Measurements from ENCODE around the gene PTPRM. TPM values are rescaled to one million over a fixed set of nuclear protein-coding genes. Genes with fewer than 3 reads are reported as not detected.

PTPRM gene
- total RNA-seq, 4 donors from 2014 or later: 21.4 to 41.8 (median 29.6) TPM

GRCh38 chr18:7561909-7562460 is 5.1 kb upstream of the PTPRM start:
- H3K4me3 ChIP-seq (ENCODE audit: low read depth, poor library complexity, severe bottlenecking): no peak overlapping the region
- intact Hi-C loops (cut with DNase I; ENCODE audit: low total_unique reads): loop anchor here (10.0 kb wide), 1 partner anchor 287 kb away; no protein-coding TSS in a partner anchor
- TF ChIP-seq POLR2A (IDR thresholded peaks at IDR 0.05) (no peak), CTCF (IDR thresholded peaks at IDR 0.05) (no peak)
- 62 to 69% methylated on average over 7 of the region's 7 CpGs for WGBS, 2 donors
- DNase-seq (ENCODE audit: low spot score in 2 of 2): no peak

GRCh38 chr18:7562491-7562890 is 4.6 kb upstream of the PTPRM start:
- no peak overlapping the region for H3K4me3 ChIP-seq (ENCODE audit: low read depth, poor library complexity, severe bottlenecking)
- WGBS, 2 donors: 80 to 81% methylated on average over 6 of the region's 6 CpGs
- TF ChIP-seq POLR2A (IDR thresholded peaks at IDR 0.05) (no peak), CTCF (IDR thresholded peaks at IDR 0.05) (no peak)
- intact Hi-C loops (cut with DNase I; ENCODE audit: low total_unique reads): loop anchor here (10.0 kb wide), 1 partner anchor 288 kb away; no protein-coding TSS in a partner anchor
- DNase-seq (ENCODE audit: low spot score in 2 of 2): no peak

GRCh38 chr18:7565677-7566076 is 1.4 kb upstream of the PTPRM start:
- no peak overlapping the region for H3K4me3 ChIP-seq (ENCODE audit: low read depth, poor library complexity, severe bottlenecking)
- intact Hi-C loops (cut with DNase I; ENCODE audit: low total_unique reads): loop anchor here (10.0 kb wide), 1 partner anchor 291 kb away; no protein-coding TSS in a partner anchor
- no peak for TF ChIP-seq POLR2A (IDR thresholded peaks at IDR 0.05)
- no peak for DNase-seq (ENCODE audit: low spot score in 2 of 2)

- H3K4me3 ChIP-seq (ENCODE audit: low read depth, poor library complexity, severe bottlenecking): peak overlapping the region; percentile 16
- intact Hi-C loops (cut with DNase I; ENCODE audit: low total_unique reads): loop anchor here (10.0 kb wide), 1 partner anchor 291 kb away; no protein-coding TSS in a partner anchor
- WGBS, 2 donors: 20 to 23% methylated on average over 4 of the region's 4 CpGs
- TF ChIP-seq CTCF (IDR thresholded peaks at IDR 0.05): no peak
- no peak for TF ChIP-seq POLR2A (IDR thresholded peaks at IDR 0.05)
- no peak for DNase-seq (ENCODE audit: low spot score in 2 of 2)
These were observed 911 bp upstream of the PTPRM start for GRCh38 chr18:7566244-7566566.

- intact Hi-C loops (cut with DNase I; ENCODE audit: low total_unique reads): loop anchor here (10.0 kb wide), 1 partner anchor 293 kb away; no protein-coding TSS in a partner anchor
- 0% methylated on average over 29 to 35 of the region's 109 CpGs for WGBS, 2 donors
- H3K4me3 ChIP-seq (ENCODE audit: low read depth, poor library complexity, severe bottlenecking): peak overlapping the region; percentile 58
- peak; percentile 34 to 92 for DNase-seq (ENCODE audit: low spot score in 2 of 2)
- TF ChIP-seq CTCF (IDR thresholded peaks at IDR 0.05): no peak
- TF ChIP-seq POLR2A (IDR thresholded peaks at IDR 0.05): no peak
These were observed 634 bp downstream of the PTPRM start for GRCh38 chr18:7567474-7568425.

GRCh38 chr18:7568426-7568825 is 1.3 kb downstream of the PTPRM start:
- WGBS, 2 donors: 1 to 2% methylated on average over 19 to 37 of the region's 44 CpGs
- intact Hi-C loops (cut with DNase I; ENCODE audit: low total_unique reads): loop anchor here (10.0 kb wide), 1 partner anchor 294 kb away; no protein-coding TSS in a partner anchor
- DNase-seq (ENCODE audit: low spot score in 2 of 2): peak in 1 of 2 donors; percentile 89
- TF ChIP-seq POLR2A (IDR thresholded peaks at IDR 0.05) (no peak), CTCF (IDR thresholded peaks at IDR 0.05) (no peak)
- H3K4me3 ChIP-seq (ENCODE audit: low read depth, poor library complexity, severe bottlenecking): peak overlapping the region; percentile 58

Measured in lower leg skin (tissue), 4 donors.